ENCODE results near the gene EIF4G3. TPM values are rescaled to one million over a fixed set of nuclear protein-coding genes. Genes with fewer than 3 reads are reported as not detected.

EIF4G3 gene
- total RNA-seq, 4 donors from 2014 or later: 18.8 to 75.0 (median 34.9) TPM

DNA sequence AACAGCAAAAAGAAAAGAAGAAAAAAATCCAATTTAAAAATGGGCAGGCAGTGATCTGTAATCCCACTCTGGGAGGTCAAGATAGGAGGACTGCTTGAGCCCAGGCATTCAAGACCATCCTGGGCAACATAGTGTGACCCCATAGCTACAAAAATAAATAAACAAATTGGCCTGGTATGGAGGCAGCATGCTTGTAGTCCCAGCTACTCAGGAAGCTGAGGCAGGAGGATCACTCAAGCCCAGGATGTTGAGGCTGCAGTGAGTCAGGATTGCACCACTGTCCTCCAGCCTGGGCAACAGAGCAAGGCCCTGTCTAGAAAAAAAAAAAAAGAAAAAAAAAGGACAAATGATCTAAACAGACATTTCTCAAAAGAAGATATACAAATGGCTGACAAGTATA is 99.6 kb downstream of the EIF4G3 start:
- Histone ChIP-seq H3K4me3 (no peak overlapping the region), H3K36me3 (no peaks in the 10 kb centered on the region), H3K9me3 (no peaks in the 10 kb centered on the region), H3K27ac (no peak overlapping the region), H3K4me1 (no peaks in the 10 kb centered on the region), H3K27me3 (no peaks in the 10 kb centered on the region)
- DNase-seq: no peak
- intact Hi-C loops (cut with DNase I; ENCODE audit: low total_unique reads): no loop called here
- TF ChIP-seq, protein P1, sequence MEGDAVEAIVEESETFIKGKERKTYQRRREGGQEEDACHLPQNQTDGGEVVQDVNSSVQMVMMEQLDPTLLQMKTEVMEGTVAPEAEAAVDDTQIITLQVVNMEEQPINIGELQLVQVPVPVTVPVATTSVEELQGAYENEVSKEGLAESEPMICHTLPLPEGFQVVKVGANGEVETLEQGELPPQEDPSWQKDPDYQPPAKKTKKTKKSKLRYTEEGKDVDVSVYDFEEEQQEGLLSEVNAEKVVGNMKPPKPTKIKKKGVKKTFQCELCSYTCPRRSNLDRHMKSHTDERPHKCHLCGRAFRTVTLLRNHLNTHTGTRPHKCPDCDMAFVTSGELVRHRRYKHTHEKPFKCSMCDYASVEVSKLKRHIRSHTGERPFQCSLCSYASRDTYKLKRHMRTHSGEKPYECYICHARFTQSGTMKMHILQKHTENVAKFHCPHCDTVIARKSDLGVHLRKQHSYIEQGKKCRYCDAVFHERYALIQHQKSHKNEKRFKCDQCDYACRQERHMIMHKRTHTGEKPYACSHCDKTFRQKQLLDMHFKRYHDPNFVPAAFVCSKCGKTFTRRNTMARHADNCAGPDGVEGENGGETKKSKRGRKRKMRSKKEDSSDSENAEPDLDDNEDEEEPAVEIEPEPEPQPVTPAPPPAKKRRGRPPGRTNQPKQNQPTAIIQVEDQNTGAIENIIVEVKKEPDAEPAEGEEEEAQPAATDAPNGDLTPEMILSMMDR (IDR thresholded peaks at IDR 0.05): no peak
- no peak for TF ChIP-seq POLR2A (IDR thresholded peaks at IDR 0.05)

DNA sequence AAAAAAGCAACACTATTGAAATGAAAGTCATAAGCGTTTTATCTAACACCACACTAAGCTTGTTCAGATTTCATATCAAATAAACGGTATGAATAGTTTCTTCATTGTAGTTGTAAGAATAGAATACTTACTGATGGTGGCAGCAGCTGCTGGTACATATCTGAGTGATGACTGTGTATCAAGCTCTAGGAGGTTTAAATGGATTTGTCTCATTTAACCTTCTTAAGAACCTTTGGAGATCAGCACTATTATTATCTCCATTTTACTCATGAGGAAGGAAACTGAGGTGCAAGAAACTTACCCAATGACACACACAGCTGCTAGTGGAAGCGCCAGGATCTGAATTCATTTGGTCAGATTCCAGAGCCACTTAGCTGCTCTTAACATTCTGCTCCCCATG is 104.0 kb downstream of the EIF4G3 start:
- no peak overlapping the region for H3K27ac ChIP-seq
- no peaks in the 10 kb centered on the region for H3K9me3 ChIP-seq
- no peak overlapping the region for H3K4me3 ChIP-seq
- intact Hi-C loops (cut with DNase I; ENCODE audit: low total_unique reads): no loop called here
- peaks cover 0 to 7% of the 10 kb centered on the region in 2 donors for H3K4me1 ChIP-seq
- no peaks in the 10 kb centered on the region for H3K36me3 ChIP-seq
- H3K27me3 ChIP-seq: no peaks in the 10 kb centered on the region
- TF ChIP-seq, protein P1 (IDR thresholded peaks at IDR 0.05): no peak
- TF ChIP-seq POLR2A (IDR thresholded peaks at IDR 0.05): no peak
- no peak for DNase-seq

DNA sequence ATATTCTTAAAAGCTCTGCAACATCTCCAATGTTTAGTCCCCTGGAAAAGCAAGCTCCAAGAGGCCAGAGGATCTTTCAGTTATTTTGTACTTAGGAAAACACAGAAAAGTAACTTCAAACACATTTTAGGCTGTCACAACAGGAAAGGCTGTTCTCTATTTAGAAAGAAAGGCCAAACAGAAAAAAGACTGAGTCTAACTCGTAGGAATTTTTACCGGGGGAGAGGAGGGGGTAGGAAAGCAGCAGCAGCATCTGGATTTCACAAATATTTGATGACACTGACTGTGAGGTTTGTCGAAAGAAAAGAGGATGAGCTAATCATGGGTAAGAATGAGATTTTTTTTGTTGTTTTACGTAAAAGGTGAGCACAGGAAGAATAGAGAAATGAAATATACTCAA is 107.1 kb downstream of the EIF4G3 start:
- Histone ChIP-seq H3K27ac (peak overlapping the region; percentile 60 to 72), H3K4me3 (no peak overlapping the region)
- TF ChIP-seq, protein P1 (IDR thresholded peaks at IDR 0.05): no peak
- TF ChIP-seq POLR2A (IDR thresholded peaks at IDR 0.05): no peak

DNA sequence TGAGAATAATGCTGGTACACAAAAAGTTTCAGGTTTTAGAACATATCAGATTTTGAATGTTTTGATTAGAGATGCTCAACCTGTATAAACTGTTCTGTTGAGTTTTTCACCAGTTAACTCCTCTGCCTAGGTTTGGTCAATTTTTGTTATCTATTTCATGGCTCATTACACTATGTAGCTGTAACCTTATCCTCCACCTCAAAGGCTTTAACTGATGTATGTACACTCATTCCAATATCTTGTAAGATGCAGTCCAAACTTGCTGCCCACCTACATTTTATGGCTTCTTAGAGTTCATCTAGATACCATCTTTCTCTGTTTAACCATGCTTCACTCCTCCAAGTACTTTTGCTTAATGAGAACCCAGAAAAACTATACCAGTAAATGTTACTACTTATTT is 107.8 kb downstream of the EIF4G3 start:
- TF ChIP-seq, protein P1 (IDR thresholded peaks at IDR 0.05): no peak
- no peak for TF ChIP-seq POLR2A (IDR thresholded peaks at IDR 0.05)
- H3K4me3 ChIP-seq: no peak overlapping the region
- H3K9me3 ChIP-seq: no peaks in the 10 kb centered on the region
- no peaks in the 10 kb centered on the region for H3K36me3 ChIP-seq
- H3K27ac ChIP-seq: peak overlapping the region; percentile 60 to 72
- H3K27me3 ChIP-seq: no peaks in the 10 kb centered on the region
- intact Hi-C loops (cut with DNase I; ENCODE audit: low total_unique reads): no loop called here
- H3K4me1 ChIP-seq: peaks cover 0 to 7% of the 10 kb centered on the region in 2 donors
- DNase-seq: no peak

More for the DNA sequence above, 107.1 kb downstream of the EIF4G3 start:
- DNase-seq: no peak
- peaks cover 0 to 7% of the 10 kb centered on the region in 2 donors for H3K4me1 ChIP-seq
- intact Hi-C loops (cut with DNase I; ENCODE audit: low total_unique reads): no loop called here
- no peaks in the 10 kb centered on the region for H3K36me3 ChIP-seq
- H3K9me3 ChIP-seq: no peaks in the 10 kb centered on the region
- H3K27me3 ChIP-seq: no peaks in the 10 kb centered on the region

DNA sequence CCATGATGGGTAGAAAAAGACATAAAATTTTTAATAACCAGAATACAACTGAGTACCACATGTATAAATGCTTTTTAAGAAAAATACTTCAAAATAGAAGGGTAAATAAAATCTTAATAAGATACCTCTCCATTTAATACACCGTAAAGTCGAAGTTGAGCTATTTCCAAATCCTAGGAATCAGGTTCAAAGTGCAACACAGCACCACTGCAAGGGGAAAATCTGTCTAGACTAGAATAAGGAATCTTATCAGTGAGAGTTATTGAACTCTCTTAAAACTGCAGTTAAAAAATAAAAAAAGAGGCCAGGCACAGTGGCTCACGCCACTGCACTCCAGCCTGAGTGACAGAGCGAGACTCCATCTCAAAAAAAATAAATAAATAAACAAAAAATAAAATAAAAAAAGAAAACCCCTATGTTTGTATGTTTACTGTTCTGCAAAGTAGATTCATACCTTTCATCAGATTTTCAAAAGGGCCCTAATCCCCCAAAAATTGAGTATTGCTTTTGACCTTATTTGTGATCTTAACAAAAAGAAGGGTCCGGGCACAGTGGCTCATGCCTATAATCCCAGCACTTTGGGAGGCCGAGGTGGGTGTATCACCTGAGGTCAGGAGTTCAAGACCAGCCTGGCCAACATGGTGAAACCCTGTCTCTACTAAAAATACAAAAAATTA is 109.0 kb downstream of the EIF4G3 start:
- H3K27ac ChIP-seq: no peak overlapping the region
- no peaks in the 10 kb centered on the region for H3K9me3 ChIP-seq
- intact Hi-C loops (cut with DNase I; ENCODE audit: low total_unique reads): no loop called here
- no peaks in the 10 kb centered on the region for H3K36me3 ChIP-seq
- no peak for DNase-seq
- H3K27me3 ChIP-seq: no peaks in the 10 kb centered on the region
- TF ChIP-seq, protein P1 (IDR thresholded peaks at IDR 0.05): no peak
- no peak for TF ChIP-seq POLR2A (IDR thresholded peaks at IDR 0.05)
- no peak overlapping the region for H3K4me3 ChIP-seq
- H3K4me1 ChIP-seq: peaks cover 0 to 7% of the 10 kb centered on the region in 2 donors
